Measurements from ENCODE around the gene ADAMTS15. TPM values are rescaled to one million over a fixed set of nuclear protein-coding genes. Genes with fewer than 3 reads are reported as not detected.

Gene ADAMTS15
- total and polyA plus RNA-seq, 2 of the 4 experiments (the other 2 are of a cell fraction) = 3.0 to 5.0 TPM

- no TSS peak for BruUV-seq (replicated peaks)
- H3K4ac ChIP-seq (ENCODE audit: low read depth, low read length) = no peak overlapping the region
- no peak overlapping the region for H3K9ac ChIP-seq (ENCODE audit: low read depth, low read length)
- H3K79me1 ChIP-seq (ENCODE audit: low read depth in 1 of 2, low read length in 2 of 2) = no peaks in the 10 kb centered on the region
- H2AK5ac ChIP-seq (ENCODE audit: low read depth, low read length) = no peak overlapping the region
- no peak overlapping the region for H2BK120ac ChIP-seq (ENCODE audit: low read depth, low read length)
- H3K36me3 ChIP-seq (ENCODE audit: control insufficient read depth, insufficient read depth, low read length) = no peaks in the 10 kb centered on the region
- H3K4me1 ChIP-seq (ENCODE audit: control insufficient read depth, insufficient read depth, low read length) = peaks cover 5% of the 10 kb centered on the region
- H3K9me3 ChIP-seq (ENCODE audit: control insufficient read depth, insufficient read depth, low read length) = peaks cover 3% of the 10 kb centered on the region; the same call in 1 of the 2 replicates
- H2BK15ac ChIP-seq (ENCODE audit: low read depth, low read length) = no peak overlapping the region
- 0 out of 2 replicates have a peak overlapping the region, but pooled peaks have one; percentile 15 for H4K91ac ChIP-seq (ENCODE audit: insufficient read depth, low read depth, low read length)
- no peak for ATAC-seq (ENCODE audit: low read depth)
- no peak overlapping the region for H4K5ac ChIP-seq (ENCODE audit: low read depth, low read length)
- no peak overlapping the region for H2AFZ ChIP-seq (replicated peaks; ENCODE audit: low read length, poor library complexity)
- no peak overlapping the region for H2BK5ac ChIP-seq (ENCODE audit: low read depth, low read length, poor library complexity, severe bottlenecking)
- H2AK9ac ChIP-seq (replicated peaks; ENCODE audit: low read depth, low read length, poor library complexity) = no peak overlapping the region
- no peak overlapping the region for H3K27ac ChIP-seq (ENCODE audit: insufficient read depth, low read length)
- no peak overlapping the region for H3K18ac ChIP-seq (ENCODE audit: low read depth, low read length)
- WGBS, 2 experiments (ENCODE audit: extremely low coverage in 2 of 2, insufficient read length in 1 of 2) = 100% methylated on average over 2 of the region's 4 CpGs; no CpG with 5 or more reads in 1 of the 2 experiments
- no peak overlapping the region for H3K56ac ChIP-seq (ENCODE audit: extremely low read depth, insufficient read depth, low read length)
- no peak overlapping the region for H3K4me3 ChIP-seq (ENCODE audit: insufficient read depth, low read depth, low read length)
- H3K4me2 ChIP-seq (ENCODE audit: low read depth, low read length) = no peak overlapping the region
- ChIA-PET CTCF (interaction anchor here (0.7 to 1.0 kb wide), 2 partner anchors 23 to 423 kb away, joined by 3 read pairs; no protein-coding TSS in a partner anchor), POLR2A (ENCODE audit: unreplicated experiment) (no interaction called here)
- no peak overlapping the region for H2BK20ac ChIP-seq (ENCODE audit: low read depth, low read length)
- no peak for DNase-seq
- dilution Hi-C loops (cut with HindIII; ENCODE audit: low sequenced_read_pairs, unreplicated experiment) (loop anchor here (25.0 kb wide), 1 partner anchor 423 kb away; no protein-coding TSS in a partner anchor), in situ Hi-C loops (cut with MboI; ENCODE audit: low sequenced_read_pairs) (loop anchor here (5.0 kb wide), 1 partner anchor 413 kb away; no protein-coding TSS in a partner anchor), intact Hi-C loops (cut with micrococcal nuclease) (loop anchor here (10.0 kb wide), 1 partner anchor 776 kb away; no protein-coding TSS in a partner anchor)
- H3K27me3 ChIP-seq (ENCODE audit: control insufficient read depth, insufficient read depth, low read length) = no peaks in the 10 kb centered on the region
- H3K14ac ChIP-seq (replicated peaks; ENCODE audit: low read depth, low read length) = no peak overlapping the region
- H3K23ac ChIP-seq (ENCODE audit: low read depth, low read length) = no peak overlapping the region
- no peaks in the 10 kb centered on the region for H4K20me1 ChIP-seq (ENCODE audit: insufficient read depth, low read length)
- H4K8ac ChIP-seq (ENCODE audit: low read depth in 2 of 2, low read length in 2 of 2) = no peak overlapping the region
- no peak for TF ChIP-seq FOS (IDR thresholded peaks at IDR 0.05; ENCODE audit: low read depth, low read length)
- TF ChIP-seq BHLHE40 (IDR thresholded peaks at IDR 0.05; ENCODE audit: low read depth, low read length) = no peak
- TF ChIP-seq RCOR1 (IDR thresholded peaks at IDR 0.05; ENCODE audit: insufficient replicate concordance, low read length) = no peak
- no peak for TF ChIP-seq CHD1 (IDR thresholded peaks at IDR 0.05; ENCODE audit: low read depth, low read length)
- no peak for TF ChIP-seq MAFK (IDR thresholded peaks at IDR 0.05; ENCODE audit: low read depth, low read length)
- no peak for TF ChIP-seq RAD21 (IDR thresholded peaks at IDR 0.05; ENCODE audit: low read length)
- no peak for TF ChIP-seq NFE2L2 (IDR thresholded peaks at IDR 0.05; ENCODE audit: low read depth, low read length)
- no peak for TF ChIP-seq CEBPB (IDR thresholded peaks at IDR 0.05; ENCODE audit: low read depth, low read length)
- no peak for TF ChIP-seq POLR2A (IDR thresholded peaks at IDR 0.05; ENCODE audit: low read depth, low read length)
- no peak for TF ChIP-seq RFX5 (IDR thresholded peaks at IDR 0.05; ENCODE audit: low read depth, low read length)
- TF ChIP-seq CTCF (conservative IDR thresholded peaks at IDR 0.05; ENCODE audit: low read depth, low read length) = no peak
- TF ChIP-seq SMC3 (IDR thresholded peaks at IDR 0.05; ENCODE audit: low read depth, low read length) = no peak
- TF ChIP-seq MXI1 (IDR thresholded peaks at IDR 0.05; ENCODE audit: borderline replicate concordance, low read depth, low read length) = no peak
- no peak for TF ChIP-seq USF2 (IDR thresholded peaks at IDR 0.05; ENCODE audit: low read depth, low read length)
- no peak for TF ChIP-seq MAZ (IDR thresholded peaks at IDR 0.05; ENCODE audit: borderline replicate concordance, low read depth, low read length)
- TF ChIP-seq ELK1 (IDR thresholded peaks at IDR 0.05; ENCODE audit: borderline replicate concordance, low read depth, low read length) = no peak
- H3K9me1 ChIP-seq (ENCODE audit: insufficient read depth, low read length) = 0 out of 2 replicates have a peak, but pooled peaks cover 3% of the 10 kb centered on the region
Observed at GRCh38 chr11:130439160-130439519, 9.3 kb upstream of the ADAMTS15 start.

All from IMR-90 (cell line).